ENCODE data around the gene AUTS2.

AUTS2 gene

DNA sequence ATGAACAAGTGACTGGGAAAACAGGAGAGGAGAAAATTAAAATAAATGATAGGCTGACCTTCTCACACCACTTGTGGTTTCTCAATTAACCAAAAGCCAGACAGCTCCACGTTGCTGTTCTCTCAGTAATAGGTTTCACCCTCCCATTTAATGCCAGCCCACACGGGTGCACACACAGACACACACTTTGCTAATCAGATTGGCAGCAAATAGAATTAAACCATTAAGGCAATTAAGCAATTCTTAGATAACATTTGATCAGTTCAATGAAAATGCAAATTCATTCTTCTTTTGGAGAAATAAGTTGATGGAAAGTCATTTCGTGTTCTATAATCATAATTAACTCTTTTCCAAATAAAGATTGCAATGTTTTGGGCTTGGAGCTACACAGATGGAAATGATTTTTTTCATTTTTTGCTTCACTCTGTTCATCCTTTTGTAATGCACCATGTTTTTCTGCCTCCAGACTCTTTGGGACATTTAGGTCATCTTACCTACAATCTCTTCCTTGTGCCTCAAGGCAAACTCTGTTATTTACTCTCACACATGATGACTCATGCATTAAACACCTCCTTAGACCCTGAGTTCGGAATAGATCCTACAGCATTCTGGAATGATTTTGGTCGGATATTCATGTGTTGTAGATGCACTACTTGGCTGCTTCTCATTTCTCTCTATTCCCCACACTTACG lies 700.7 kb downstream of the AUTS2 start:
- DNase-seq: no peak

- DNase-seq: no peak
These were observed 701.2 kb downstream of the AUTS2 start for GRCh38 chr7:70299472-70299807.

GRCh38 chr7:70301673-70302185 lies 703.5 kb downstream of the AUTS2 start:
- peak; percentile 25 for DNase-seq

DNA sequence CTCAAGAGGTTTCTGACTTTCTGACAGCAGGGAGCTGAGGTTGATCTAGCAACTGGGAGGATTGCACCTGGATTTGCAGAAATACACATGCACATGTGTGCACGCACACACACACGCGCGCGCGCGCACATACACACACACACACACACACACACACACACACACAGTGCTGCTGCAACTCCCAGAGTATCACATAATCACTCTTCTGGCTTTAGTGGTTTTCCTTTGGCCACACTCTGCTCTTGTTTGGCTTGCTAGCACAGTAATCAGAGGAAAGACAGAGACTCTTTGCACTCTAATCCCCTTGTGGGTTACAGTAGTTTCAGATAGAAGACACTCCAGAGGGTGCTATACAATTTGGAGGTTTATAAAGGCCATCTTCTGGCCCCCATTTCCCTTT lies 705.0 kb downstream of the AUTS2 start:
- DNase-seq: no peak

DNA sequence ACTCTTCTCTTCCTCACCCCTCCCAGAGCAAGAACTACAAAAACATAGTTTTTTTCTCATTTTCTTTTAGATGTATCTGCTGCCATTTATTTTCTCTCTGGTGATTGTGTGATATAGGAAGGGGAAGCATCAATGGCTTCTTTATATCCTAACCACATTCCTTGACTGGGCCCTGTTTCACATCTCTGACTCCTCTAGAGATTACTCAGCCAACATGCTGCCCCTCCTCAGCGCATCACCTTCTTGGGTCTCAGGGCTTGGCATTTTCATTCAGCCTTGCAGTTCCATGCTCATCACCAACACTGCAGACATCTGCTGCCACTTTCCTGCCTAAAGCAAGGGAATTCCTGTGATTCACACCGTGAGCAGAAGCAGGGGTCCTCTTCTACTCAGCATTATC lies 705.5 kb downstream of the AUTS2 start:
- no peak for DNase-seq

- DNase-seq: no peak
These were observed 707.9 kb downstream of the AUTS2 start for GRCh38 chr7:70306173-70306572.

- DNase-seq: no peak
These were observed 709.4 kb downstream of the AUTS2 start for GRCh38 chr7:70307544-70308106.

DNA sequence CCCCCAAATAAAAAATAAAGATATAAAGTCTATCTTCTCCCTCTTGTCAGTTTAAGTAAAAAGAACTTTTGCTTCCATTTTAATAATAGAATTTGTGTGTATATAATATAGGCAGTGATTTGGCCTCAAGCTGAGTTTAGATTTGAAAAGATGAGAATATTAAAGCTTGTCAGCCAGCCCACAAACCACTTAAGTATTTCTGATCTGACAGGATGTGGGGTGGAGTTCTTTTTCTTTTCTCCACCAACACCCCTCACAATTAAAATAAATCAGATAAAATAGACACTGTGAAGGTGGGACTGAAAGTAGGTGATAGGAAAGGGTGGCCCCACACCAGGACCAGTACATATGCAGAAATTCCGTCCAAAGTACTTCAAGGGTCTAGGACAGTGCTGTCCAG lies 714.1 kb downstream of the AUTS2 start:
- DNase-seq: no peak

DNA sequence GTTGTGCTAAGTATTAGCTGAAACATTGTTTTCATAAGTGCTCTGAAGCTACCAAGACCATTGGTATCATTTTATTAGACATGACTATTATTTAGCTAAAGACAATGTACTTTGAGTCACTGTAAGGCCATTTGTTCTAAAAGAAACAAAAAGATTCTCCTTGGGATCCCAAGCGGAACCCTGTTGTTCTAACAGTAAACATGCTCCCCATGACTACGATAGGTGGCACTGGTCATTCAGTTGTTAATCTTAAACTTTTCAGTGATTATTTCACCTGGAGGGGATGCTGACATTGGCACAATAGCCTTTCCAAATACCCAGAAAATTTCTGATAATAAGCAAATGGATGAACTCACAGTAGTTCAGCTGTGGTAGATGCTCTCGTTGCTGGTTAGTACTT lies 715.0 kb downstream of the AUTS2 start:
- no peak for DNase-seq

GRCh38 chr7:70313687-70314086 lies 715.4 kb downstream of the AUTS2 start:
- no peak for DNase-seq

DNA sequence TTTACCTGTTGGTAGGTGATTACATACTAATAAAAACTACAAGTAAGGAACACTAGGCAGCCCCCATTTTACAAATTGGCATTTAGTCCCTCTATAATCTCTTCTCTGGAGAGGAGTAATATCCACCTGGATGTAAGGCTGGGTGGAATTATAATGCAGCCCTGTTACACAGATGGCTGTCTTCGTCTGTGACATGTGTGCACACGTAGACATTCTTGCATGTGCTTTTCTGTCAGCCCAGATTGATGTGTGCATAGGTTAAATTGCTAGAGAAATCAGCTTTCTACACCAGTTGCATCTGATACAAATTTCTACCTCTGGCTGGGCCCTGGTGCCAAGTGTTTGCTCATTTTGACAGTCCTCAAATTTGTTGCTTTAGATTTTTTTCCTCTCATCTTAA lies 715.9 kb downstream of the AUTS2 start:
- DNase-seq: no peak

DNA sequence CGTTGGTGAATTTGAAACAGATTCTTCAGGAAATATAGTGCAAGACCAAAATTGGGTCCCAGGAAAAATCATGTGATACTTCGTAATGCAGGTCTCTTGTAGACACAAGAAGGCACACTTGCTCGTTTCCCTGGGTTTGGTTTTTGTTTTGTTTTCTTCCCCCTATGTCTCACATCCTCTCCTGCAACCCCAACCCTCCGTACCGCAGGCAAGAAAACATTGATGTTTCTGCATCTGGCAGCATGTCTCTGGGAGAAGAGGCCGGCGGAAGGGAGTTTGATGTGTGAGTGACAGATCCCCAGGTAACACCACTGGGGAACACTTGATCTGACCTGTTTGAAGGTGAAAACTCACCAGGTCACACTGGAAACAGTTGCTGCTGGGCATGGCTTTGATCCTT lies 718.5 kb downstream of the AUTS2 start:
- DNase-seq: no peak

DNA sequence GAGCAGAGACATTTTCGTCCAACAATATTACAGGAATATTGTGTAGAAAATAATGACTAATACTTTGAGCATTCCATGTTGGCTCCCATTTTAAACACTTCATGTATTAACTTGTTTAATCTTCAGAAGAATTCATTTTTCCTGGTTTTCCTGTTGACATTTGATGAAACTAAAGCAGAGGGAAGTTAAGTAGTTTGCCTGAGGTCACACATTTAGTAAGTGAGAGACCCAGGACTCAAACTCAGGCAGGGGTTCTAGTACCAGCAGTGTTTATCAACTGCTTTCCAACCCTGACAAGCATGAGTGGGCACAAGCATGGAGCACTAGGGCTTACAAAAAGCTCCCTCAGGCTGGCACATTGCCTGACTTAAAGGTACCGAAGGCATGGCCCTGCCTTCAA lies 719.1 kb downstream of the AUTS2 start:
- no peak for DNase-seq

GRCh38 chr7:70318511-70318910 lies 720.2 kb downstream of the AUTS2 start:
- DNase-seq: no peak

DNA sequence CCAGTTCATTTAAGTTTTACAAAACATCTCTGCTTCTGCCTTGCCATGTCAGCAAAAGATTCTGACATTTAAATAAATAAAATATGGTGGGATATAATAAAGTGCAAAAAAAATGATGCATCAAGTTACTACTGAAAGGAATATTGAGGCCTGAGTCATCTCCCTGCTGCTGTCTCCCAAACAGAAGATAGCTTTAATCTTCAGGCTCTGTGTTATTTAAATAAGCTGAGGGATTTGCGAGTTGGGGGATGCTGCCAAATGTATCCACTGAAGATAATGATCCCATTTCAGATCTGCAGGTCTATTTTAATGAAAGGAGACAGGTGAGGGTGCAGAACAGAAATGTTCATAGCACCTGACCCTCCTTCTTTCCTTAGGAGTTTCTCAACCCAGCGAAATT lies 720.8 kb downstream of the AUTS2 start:
- no peak for DNase-seq

DNA sequence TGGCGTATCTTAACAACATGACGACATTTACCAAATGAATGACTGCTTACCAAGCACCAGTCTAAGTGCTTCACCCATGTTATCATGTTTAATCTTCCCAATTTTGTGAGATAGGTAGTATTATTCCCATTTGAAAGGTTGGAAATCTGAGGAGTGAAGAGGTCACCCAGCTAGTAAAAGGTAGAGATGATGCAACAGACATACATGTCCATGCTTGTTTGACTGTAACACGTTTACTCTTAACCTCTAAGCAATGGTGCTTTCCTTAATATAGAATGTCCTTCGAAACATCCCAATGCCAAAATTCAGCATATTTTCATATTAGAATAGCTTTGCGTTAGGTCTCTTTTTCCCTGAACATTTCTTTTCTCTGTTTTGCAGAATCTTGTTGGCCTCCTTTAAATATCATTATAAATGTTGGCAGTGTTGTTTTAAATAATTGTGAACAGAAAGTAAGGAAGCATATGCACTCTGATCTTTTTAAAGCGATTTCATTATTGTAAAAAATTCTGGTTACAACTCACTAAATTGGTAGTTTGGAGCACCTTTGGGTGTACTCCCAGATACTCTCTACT lies 722.8 kb downstream of the AUTS2 start:
- DNase-seq: no peak

DNA sequence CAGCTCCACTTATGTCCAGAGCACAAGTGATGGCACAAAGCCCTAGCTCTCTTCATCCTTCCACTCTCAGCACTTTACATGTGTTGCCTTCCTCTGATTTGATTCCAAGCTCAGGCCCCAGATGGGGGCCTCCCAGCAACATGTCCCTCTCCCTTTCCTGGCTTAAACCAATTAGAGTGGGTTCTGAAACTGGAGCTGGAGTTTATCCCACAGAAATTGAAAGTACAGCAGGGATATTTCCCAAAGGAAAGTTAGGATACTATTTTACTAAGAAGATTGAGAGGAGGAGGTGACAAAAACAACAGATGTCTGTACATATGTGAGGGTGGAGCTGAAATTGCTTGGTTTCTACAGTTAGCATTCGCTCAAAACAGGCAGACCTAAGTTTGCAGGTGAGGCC lies 724.6 kb downstream of the AUTS2 start:
- no peak for DNase-seq

- peak; percentile 45 for DNase-seq
These were observed 727.3 kb downstream of the AUTS2 start for GRCh38 chr7:70325509-70326101.

DNA sequence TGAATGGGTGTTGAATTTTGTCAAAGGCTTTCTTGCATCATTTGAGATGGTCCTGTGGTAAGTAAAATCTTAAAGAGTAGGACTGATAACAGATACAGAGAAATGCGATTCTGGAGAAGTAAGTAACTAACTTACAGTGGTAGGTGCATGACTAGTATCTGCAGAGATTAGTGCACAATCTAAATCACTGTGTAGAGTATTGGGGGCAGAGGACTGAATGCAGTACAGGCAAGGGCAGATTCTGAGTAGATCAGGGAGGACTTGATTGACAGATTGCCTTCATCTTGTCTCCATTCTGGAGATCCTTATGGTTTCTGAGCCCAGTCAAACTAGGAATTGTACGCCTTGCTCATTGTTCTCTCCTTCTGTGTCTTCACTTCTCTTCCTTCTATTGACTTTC lies 736.0 kb downstream of the AUTS2 start:
- no peak for DNase-seq

- no peak for DNase-seq
These were observed 736.6 kb downstream of the AUTS2 start for GRCh38 chr7:70334871-70335270.

GRCh38 chr7:70336536-70336935 lies 738.3 kb downstream of the AUTS2 start:
- DNase-seq: no peak

GRCh38 chr7:70338015-70338414 lies 739.7 kb downstream of the AUTS2 start:
- no peak for DNase-seq

DNA sequence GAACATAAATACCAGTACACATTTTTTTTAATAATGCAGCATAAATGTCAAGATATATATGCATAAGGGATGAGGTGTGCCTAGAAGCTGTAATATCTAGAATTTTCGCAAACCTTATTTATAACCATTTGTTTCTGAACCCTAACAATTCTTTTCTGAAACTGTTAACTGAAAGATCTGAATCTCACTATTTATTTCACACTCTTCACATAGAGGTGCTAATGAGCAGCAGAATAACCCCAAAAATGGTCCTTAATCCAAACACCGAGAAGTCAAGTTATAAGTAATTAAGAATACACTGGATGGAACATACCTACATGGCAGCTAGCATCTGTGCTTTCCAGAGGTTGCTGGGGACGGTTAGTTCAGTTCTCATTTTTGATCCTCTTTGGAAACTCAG lies 742.0 kb downstream of the AUTS2 start:
- no peak for DNase-seq

DNA sequence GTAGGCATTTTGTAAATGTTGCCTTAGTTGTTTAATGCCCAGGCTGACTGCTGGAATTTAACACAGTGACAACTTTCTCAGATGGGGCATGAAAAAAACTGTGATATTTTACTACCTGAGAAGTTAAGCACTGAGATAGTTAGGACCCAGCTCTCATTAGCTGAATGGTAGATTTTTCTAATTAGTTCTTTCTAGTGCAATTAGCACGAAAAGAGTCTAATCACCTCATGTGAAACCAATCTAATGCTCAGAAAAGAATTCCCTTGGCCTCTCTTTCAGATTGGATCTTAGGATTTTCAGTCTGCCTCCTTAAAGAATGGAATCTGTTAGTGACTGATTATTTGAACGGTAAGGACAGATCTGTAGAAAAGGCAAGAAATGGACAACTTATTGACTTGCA lies 743.2 kb downstream of the AUTS2 start:
- no peak for DNase-seq

Measured in hematopoietic multipotent progenitor cell treated with erythropoietin and hydrocortisone succinate and interleukin-3 and kit ligand, for 6 days (in vitro differentiated cells).